Stimulated activated CD8-positive, alpha-beta memory T cell treated with anti-CD3 and anti-CD28 coated beads, Interleukin-15, amount 100 ng/mL, for 48 hours (primary cell): Measurements from ENCODE around the gene ARAP2.

Experiments used
- DNase-seq, 2 donors: peaks; one replicate each; pipeline ENCODE4 v3.0.0-alpha.2; 2020; ENCODE audit warnings: low read depth in 2 of 2

ARAP2 gene

GRCh38 chr4:36220776-36221175, 23.5 kb downstream of the ARAP2 start:
- no peak for DNase-seq

GRCh38 chr4:36218121-36218520, 26.2 kb downstream of the ARAP2 start:
- no peak for DNase-seq

- DNase-seq: no peak
Measured at GRCh38 chr4:36215627-36216026, 28.7 kb downstream of the ARAP2 start.

GRCh38 chr4:36214735-36215485, 29.4 kb downstream of the ARAP2 start:
- DNase-seq: no peak

GRCh38 chr4:36213977-36214376, 30.3 kb downstream of the ARAP2 start:
- no peak for DNase-seq

- no peak for DNase-seq
Measured at GRCh38 chr4:36211084-36211483, 33.2 kb downstream of the ARAP2 start.

- DNase-seq: no peak
Measured at GRCh38 chr4:36209941-36210649, 34.2 kb downstream of the ARAP2 start.

GRCh38 chr4:36208893-36209473, 35.3 kb downstream of the ARAP2 start:
- DNase-seq: peak in 1 of 2 donors; percentile 14

GRCh38 chr4:36207831-36208520, 36.3 kb downstream of the ARAP2 start:
- DNase-seq: no peak

GRCh38 chr4:36207367-36207766, 36.9 kb downstream of the ARAP2 start:
- DNase-seq: no peak

- DNase-seq: no peak
Measured at GRCh38 chr4:36206603-36207311, 37.6 kb downstream of the ARAP2 start.

GRCh38 chr4:36206012-36206411, 38.3 kb downstream of the ARAP2 start:
- no peak for DNase-seq

- DNase-seq: no peak
Measured at GRCh38 chr4:36198861-36199260, 45.5 kb downstream of the ARAP2 start.

GRCh38 chr4:36198068-36198808, 46.1 kb downstream of the ARAP2 start:
- DNase-seq: no peak

GRCh38 chr4:36197501-36197900, 46.8 kb downstream of the ARAP2 start:
- no peak for DNase-seq

- DNase-seq: no peak
Measured at GRCh38 chr4:36196145-36196913, 48.0 kb downstream of the ARAP2 start.

GRCh38 chr4:36192922-36193321, 51.4 kb downstream of the ARAP2 start:
- no peak for DNase-seq

GRCh38 chr4:36189511-36190226, 54.6 kb downstream of the ARAP2 start:
- peak in 1 of 2 donors; percentile 11 for DNase-seq

GRCh38 chr4:36187723-36188333, 56.5 kb downstream of the ARAP2 start:
- no peak for DNase-seq
